ENCODE results near the gene JOSD2.
"Not testable (repeated sequence)": the region's sequence is repeated elsewhere in the genome, so short reads cannot be mapped to it uniquely, and the experiment has no call there.

JOSD2 gene

DNA sequence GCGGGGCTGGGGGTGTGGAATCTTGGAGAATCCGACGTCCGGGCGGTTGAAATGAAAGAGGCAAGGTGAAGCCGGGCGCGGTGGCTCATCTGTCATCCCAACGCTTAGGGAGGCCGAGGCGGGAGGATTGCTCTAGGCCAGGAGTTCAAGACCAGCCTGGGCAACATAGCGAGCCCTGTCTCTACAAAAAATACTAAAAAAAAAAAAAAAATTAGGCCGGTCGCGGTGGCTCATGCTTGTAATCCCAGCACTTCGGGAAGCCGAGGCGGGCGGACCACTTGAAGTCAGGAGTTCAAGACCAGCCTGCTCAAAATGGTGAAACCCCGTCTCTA lies 34.1 kb downstream of the JOSD2 start:
- no peaks in the 10 kb centered on the region for H3K27me3 ChIP-seq (ENCODE audit: control insufficient read depth, insufficient read depth, low read length)
- H3K4me2 ChIP-seq (ENCODE audit: low read length) = peak overlapping the region; percentile 90
- peak overlapping the region; percentile 100 for H2AFZ ChIP-seq

GRCh38 chr19:50476224-50476906 lies 34.6 kb downstream of the JOSD2 start, which contains the start of the genes EMC10 and GARIN5A:
TSS of gene EMC10 (plus strand) at chr19:50476507. CDS start at chr19:50476545, 38 bp downstream.
TSS of gene GARIN5A (minus strand) at chr19:50476848. CDS start at chr19:50476388, 460 bp downstream.
- no peaks in the 10 kb centered on the region for H3K36me3 ChIP-seq (ENCODE audit: control insufficient read depth, insufficient read depth, low read length)
- H3K4me2 ChIP-seq (ENCODE audit: low read length) = peak within 1 kb of the TSS; percentile 90
- H3K79me2 ChIP-seq = peaks cover 24% of the 10 kb centered on the region
- H3K27me3 ChIP-seq (ENCODE audit: control insufficient read depth, insufficient read depth, low read length) = no peaks in the 10 kb centered on the region
- H3K4me3 ChIP-seq (ENCODE audit: low read depth, low read length) = peak within 1 kb of the TSS; percentile 95
- no peaks in the 10 kb centered on the region for H3K9me3 ChIP-seq (ENCODE audit: control insufficient read depth, low read length)
- peak within 1 kb of the TSS; percentile 100 for H3K9ac ChIP-seq
- peaks cover 11% of the 10 kb centered on the region for H3K4me1 ChIP-seq
- H3K27ac ChIP-seq = peak within 1 kb of the TSS; percentile 99
- H2AFZ ChIP-seq = peak within 1 kb of the TSS; percentile 100
- TF ChIP-seq CTCF (IDR thresholded peaks at IDR 0.05) = no peak

More for the DNA sequence above, 34.1 kb downstream of the JOSD2 start:
- Histone ChIP-seq H3K4me1 (peaks cover 11% of the 10 kb centered on the region), H3K4me3 (ENCODE audit: low read depth, low read length) (peak overlapping the region; percentile 95), H3K36me3 (ENCODE audit: control insufficient read depth, insufficient read depth, low read length) (no peaks in the 10 kb centered on the region), H3K9ac (peak overlapping the region; percentile 100), H3K27ac (peak overlapping the region; percentile 99), H3K9me3 (ENCODE audit: control insufficient read depth, low read length) (no peaks in the 10 kb centered on the region), H3K79me2 (peaks cover 24% of the 10 kb centered on the region)
- TF ChIP-seq CTCF (IDR thresholded peaks at IDR 0.05) = no peak

GRCh38 chr19:50475736-50476223 lies 35.2 kb downstream of the JOSD2 start:
- Histone ChIP-seq H3K4me2 (ENCODE audit: low read length) (peak overlapping the region; percentile 90), H3K4me3 (ENCODE audit: low read depth, low read length) (peak overlapping the region; percentile 95), H3K27ac (peak overlapping the region; percentile 99), H3K36me3 (ENCODE audit: control insufficient read depth, insufficient read depth, low read length) (no peaks in the 10 kb centered on the region), H3K9me3 (ENCODE audit: control insufficient read depth, low read length) (no peaks in the 10 kb centered on the region), H3K4me1 (peaks cover 11% of the 10 kb centered on the region), H2AFZ (peak overlapping the region; percentile 100), H3K9ac (no peak overlapping the region), H3K79me2 (peaks cover 24% of the 10 kb centered on the region), H3K27me3 (ENCODE audit: control insufficient read depth, insufficient read depth, low read length) (no peaks in the 10 kb centered on the region)
- TF ChIP-seq CTCF (IDR thresholded peaks at IDR 0.05) = no peak

GRCh38 chr19:50475101-50475568 lies 35.9 kb downstream of the JOSD2 start:
- Histone ChIP-seq H3K9ac (no peak overlapping the region), H3K79me2 (peaks cover 22% of the 10 kb centered on the region)
- no peak for TF ChIP-seq CTCF (IDR thresholded peaks at IDR 0.05)

GRCh38 chr19:50473336-50473735 lies 37.7 kb downstream of the JOSD2 start:
- peaks cover 11% of the 10 kb centered on the region for H3K4me1 ChIP-seq
- not testable (repeated sequence) for H2AFZ ChIP-seq; H3K4me3 ChIP-seq (ENCODE audit: low read depth, low read length); H3K27me3 ChIP-seq (ENCODE audit: control insufficient read depth, insufficient read depth, low read length); H3K9me3 ChIP-seq (ENCODE audit: control insufficient read depth, low read length); H3K36me3 ChIP-seq (ENCODE audit: control insufficient read depth, insufficient read depth, low read length); H3K9ac ChIP-seq; H3K4me2 ChIP-seq (ENCODE audit: low read length); H3K27ac ChIP-seq
- peaks cover 12% of the 10 kb centered on the region for H3K79me2 ChIP-seq

More at GRCh38 chr19:50475101-50475568, 35.9 kb downstream of the JOSD2 start:
- Histone ChIP-seq H3K9me3 (ENCODE audit: control insufficient read depth, low read length) (no peaks in the 10 kb centered on the region), H3K27ac (no peak overlapping the region), H3K4me2 (ENCODE audit: low read length) (no peak overlapping the region), H3K27me3 (ENCODE audit: control insufficient read depth, insufficient read depth, low read length) (no peaks in the 10 kb centered on the region), H3K4me3 (ENCODE audit: low read depth, low read length) (no peak overlapping the region), H3K4me1 (peaks cover 11% of the 10 kb centered on the region), H2AFZ (no peak overlapping the region), H3K36me3 (ENCODE audit: control insufficient read depth, insufficient read depth, low read length) (no peaks in the 10 kb centered on the region)

All from parathyroid adenoma (tissue), 2 donors.